Right cardiac atrium (tissue), 5 donors: ENCODE data around the gene SRGAP2C. TPM values are rescaled to one million over a fixed set of nuclear protein-coding genes. Genes with fewer than 3 reads are reported as not detected.
"Not testable (repeated sequence)": the region's sequence is repeated elsewhere in the genome, so short reads cannot be mapped to it uniquely, and the experiment has no call there.

Experiments used
- ATAC-seq, 2 donors: fragments of 200-7000 bp; cut with Tn5 transposase; one replicate each; pipeline versions ENCODE4 v1.8.0 to v1.9.1; 2020; ENCODE audit warnings: moderate library complexity in 2 of 2, mild to moderate bottlenecking in 1 of 2
- DNase-seq, 3 donors: peaks; one replicate each; pipeline ENCODE4 v3.0.0-alpha.2; 2020
- H3K27ac ChIP-seq: one replicate; pipeline ENCODE4 v1.5.1; 2013; ENCODE audit warnings: mild to moderate bottlenecking, low read length, control low read depth, moderate library complexity
- H3K27me3 ChIP-seq: one replicate; pipeline ENCODE4 v1.6.1; 2013; ENCODE audit not compliant: control insufficient read depth, insufficient read depth
- H3K4me1 ChIP-seq: one replicate; pipeline ENCODE4 v1.6.1; 2013; ENCODE audit warnings: low read length; ENCODE audit not compliant: control insufficient read depth, insufficient read depth
- H3K4me3 ChIP-seq: one replicate; pipeline ENCODE4 v1.5.1; 2013; ENCODE audit warnings: low read length, control low read depth
- H3K9me3 ChIP-seq: one replicate; pipeline ENCODE4 v1.6.1; 2013; ENCODE audit warnings: low read length; ENCODE audit not compliant: control insufficient read depth
- WGBS: extraction: QIAGEN DNeasy Blood & Tissue Kit; methylation state at CpG from one replicate; pipeline ENCODE4 v1.1.7; 2013; 5-methylcytosine and 5-hydroxymethylcytosine counted together
- intact Hi-C, 4 donors: fragments of 100-400 bp; cut with DNase I; formaldehyde crosslinking; loops; one replicate each; pipeline versions ENCODE4 v1.11.0 to v1.14.0; 2022 to 2023
- long read RNA-seq, 4 donors: library from polyadenylated mRNA; unstranded; transcript quantifications; one replicate each; pipeline ENCODE4 v2.0.0, GENCODE V29; 2020 to 2021
- polyA plus RNA-seq: library from polyadenylated mRNA; stranded (reverse); fragments of 200-250 nt; gene quantifications from one replicate; pipeline ENCODE4 v1.2.3, GENCODE V29; 2013
- total RNA-seq, 4 donors: library from RNA; stranded (reverse); fragmentation: NEBNext Ultra II Directional; extraction: Animal tissue kit (Norgen Biotek cat#: 25700); gene quantifications; one replicate each; pipeline ENCODE4 v1.2.1, GENCODE V29; 2021
- donor health status: healthy with polysubstance abuse.
- donor health status: DM: no; HTN: yes; CAD: no.
- donor health status: DM: no; HTN: no; CAD: no.
- donor health status: DM: no; HTN: yes; CAD: no; lungs with severe emphysema.
- donor health status: DM: yes; HTN: yes; CAD: no.

SRGAP2C gene
- total RNA-seq (10 to 100 TPM; 19.2 to 28.8 (median 23.9) TPM), polyA plus RNA-seq (6.2 TPM)
- long read RNA-seq, donor 1, full-length matches to known transcripts = 18 of 35 reads
- long read RNA-seq, donor 1, partial matches to known transcripts = 3 of 35 reads
- long read RNA-seq, donor 1, other reads (novel, unspliced or antisense) = 14 of 35 reads
- long read RNA-seq, donor 2, full-length matches to known transcripts = 7 of 15 reads
- long read RNA-seq, donor 2, partial matches to known transcripts = 1 of 15 reads
- long read RNA-seq, donor 2, other reads (novel, unspliced or antisense) = 7 of 15 reads
- long read RNA-seq, donor 3, full-length matches to known transcripts = 24 of 64 reads
- long read RNA-seq, donor 3, partial matches to known transcripts = 12 of 64 reads
- long read RNA-seq, donor 3, other reads (novel, unspliced or antisense) = 28 of 64 reads
- long read RNA-seq, donor 4, full-length matches to known transcripts = 1 of 12 reads
- long read RNA-seq, donor 4, partial matches to known transcripts = 4 of 12 reads
- long read RNA-seq, donor 4, other reads (novel, unspliced or antisense) = 7 of 12 reads

DNA sequence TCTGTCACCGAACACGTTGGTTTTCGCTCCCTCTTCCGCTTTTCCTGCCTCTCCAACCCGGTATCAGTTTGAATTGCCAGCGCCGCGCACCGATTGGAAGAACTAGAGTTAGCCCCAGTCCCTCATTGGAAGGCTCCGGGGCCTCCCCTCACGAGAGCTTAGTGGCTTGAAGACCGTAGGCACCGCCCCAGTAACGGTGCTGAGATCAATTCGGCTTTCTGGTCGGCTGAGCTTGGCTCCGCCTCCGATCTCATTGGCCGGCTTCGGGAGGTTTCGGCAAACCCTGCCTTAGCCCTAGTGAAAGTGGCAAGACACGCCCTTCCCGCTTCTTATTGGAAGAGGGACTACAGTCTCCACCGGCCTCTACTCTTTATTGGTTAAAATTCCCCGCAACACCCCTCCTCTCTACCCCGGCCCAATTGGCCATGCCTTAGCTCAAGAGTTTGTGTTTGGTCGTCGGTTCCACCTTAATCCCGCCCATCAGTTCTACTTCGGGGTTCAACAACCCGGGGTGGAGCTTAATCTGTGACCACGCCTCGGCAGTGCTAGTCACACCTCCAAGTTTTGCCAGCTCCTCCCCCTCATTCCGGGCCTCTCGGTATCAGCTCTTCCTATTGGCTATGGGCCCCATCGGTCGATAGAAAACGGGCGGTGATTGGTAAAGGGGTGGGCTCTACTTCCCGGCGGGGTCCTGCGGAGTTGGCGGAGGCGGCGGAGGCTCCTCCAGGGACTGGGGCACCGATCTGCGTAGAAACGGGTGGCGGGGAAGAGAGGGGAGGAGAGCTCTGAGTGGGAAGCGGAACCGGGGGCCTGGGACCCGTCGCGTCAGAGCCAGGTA lies at the start of gene SRGAP2C, which contains the start of gene FAM72B:
Gene SRGAP2C, plus strand, starts transcription at position 686 of the 838 bp plus-strand sequence. CDS start 2,472 bp downstream, outside the sequence.
Gene FAM72B, minus strand, starts transcription at position 51 of the 838 bp plus-strand sequence. CDS start 851 bp downstream, outside the sequence.
- H3K27ac ChIP-seq = peak within 1 kb of the TSS; percentile 45
- peak; percentile 94 for ATAC-seq

DNA sequence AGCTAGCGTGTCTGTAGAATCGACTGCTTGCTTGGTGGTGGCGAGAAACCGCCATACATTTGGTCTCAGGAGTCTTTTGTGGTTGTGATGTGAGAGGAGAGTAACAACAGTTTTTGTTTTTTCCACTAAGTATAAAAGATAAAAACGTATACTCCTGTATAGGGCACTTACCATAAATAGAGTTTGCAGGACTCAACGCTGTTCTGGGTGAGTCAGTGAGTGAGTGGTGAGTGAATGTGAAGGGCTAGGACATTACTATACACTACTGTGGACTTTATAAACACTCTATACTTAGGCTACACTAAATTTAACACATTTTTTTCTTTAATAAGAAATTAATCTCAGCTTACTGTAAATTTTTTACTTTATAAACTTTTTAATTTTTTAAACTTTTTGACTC lies 44.4 kb upstream of the SRGAP2C start:
- H3K9me3 ChIP-seq, DNase-seq, ATAC-seq, H3K4me1 ChIP-seq, intact Hi-C loops, H3K4me3 ChIP-seq, H3K27ac ChIP-seq, H3K27me3 ChIP-seq: not testable (repeated sequence)
- no CpG with 5 or more reads among the region's 6 CpGs for WGBS

More for the DNA sequence above, at the start of gene SRGAP2C, which contains the start of gene FAM72B:
- H3K9me3 ChIP-seq, H3K27me3 ChIP-seq, H3K4me1 ChIP-seq, intact Hi-C loops: not testable (repeated sequence)
- peak within 1 kb of the TSS; percentile 20 for H3K4me3 ChIP-seq
- under 1% methylated on average over 37 of the region's 54 CpGs for WGBS
- DNase-seq = peak; percentile 91 to 96 (median 96)

- WGBS = 0% methylated on average over 2 of the region's 9 CpGs
- H3K4me3 ChIP-seq, H3K27ac ChIP-seq, H3K4me1 ChIP-seq, DNase-seq, H3K9me3 ChIP-seq, H3K27me3 ChIP-seq, intact Hi-C loops: not testable (repeated sequence)
- peak; percentile 70 to 77 for ATAC-seq
These were observed 36.1 kb upstream of the SRGAP2C start for GRCh38 chr1:121148489-121149190.

- H3K9me3 ChIP-seq, H3K4me3 ChIP-seq, H3K4me1 ChIP-seq, H3K27me3 ChIP-seq, H3K27ac ChIP-seq, intact Hi-C loops, DNase-seq: not testable (repeated sequence)
- peak; percentile 12 to 32 for ATAC-seq
- WGBS = 79% methylated on average over 1 of the region's 1 CpG
These were observed 33.5 kb upstream of the SRGAP2C start for GRCh38 chr1:121151294-121151693.

DNA sequence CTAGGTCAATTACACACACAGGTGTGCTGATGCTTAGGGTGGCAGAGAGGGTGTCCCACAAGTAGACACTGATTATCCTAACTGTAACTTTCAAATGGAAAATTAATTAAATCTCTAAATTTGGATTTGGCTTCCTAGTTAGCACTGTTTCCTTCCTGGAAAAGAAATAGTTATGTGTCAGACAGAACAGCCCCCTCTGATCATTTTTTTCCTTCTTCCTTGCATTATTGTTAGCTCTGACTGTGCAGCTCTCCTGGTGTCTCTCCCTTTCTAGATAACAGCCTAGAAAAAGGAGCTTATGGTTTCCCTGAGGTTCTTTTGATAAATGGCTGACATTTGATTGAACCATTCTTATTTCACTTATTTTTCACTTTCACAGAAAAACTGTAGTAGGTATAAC lies 32.0 kb upstream of the SRGAP2C start:
- not testable (repeated sequence) for H3K9me3 ChIP-seq

GRCh38 chr1:121154811-121155210 lies 30.0 kb upstream of the SRGAP2C start:
- intact Hi-C loops = not testable (repeated sequence)

More for the DNA sequence above, 32.0 kb upstream of the SRGAP2C start:
- H3K4me1 ChIP-seq, ATAC-seq, H3K27me3 ChIP-seq, DNase-seq, H3K27ac ChIP-seq, H3K4me3 ChIP-seq, intact Hi-C loops: not testable (repeated sequence)

GRCh38 chr1:121155671-121156358 lies 29.0 kb upstream of the SRGAP2C start:
- H3K27ac ChIP-seq, H3K27me3 ChIP-seq, H3K4me1 ChIP-seq, intact Hi-C loops, H3K4me3 ChIP-seq, DNase-seq, H3K9me3 ChIP-seq: not testable (repeated sequence)
- ATAC-seq = peak; percentile 54 to 59
- 56% methylated on average over 6 of the region's 6 CpGs for WGBS

More at GRCh38 chr1:121154811-121155210, 30.0 kb upstream of the SRGAP2C start:
- H3K4me1 ChIP-seq, H3K27ac ChIP-seq, DNase-seq, H3K9me3 ChIP-seq, H3K27me3 ChIP-seq, H3K4me3 ChIP-seq: not testable (repeated sequence)
- ATAC-seq = peak; percentile 77
- WGBS = 68% methylated on average over 1 of the region's 2 CpGs

DNA sequence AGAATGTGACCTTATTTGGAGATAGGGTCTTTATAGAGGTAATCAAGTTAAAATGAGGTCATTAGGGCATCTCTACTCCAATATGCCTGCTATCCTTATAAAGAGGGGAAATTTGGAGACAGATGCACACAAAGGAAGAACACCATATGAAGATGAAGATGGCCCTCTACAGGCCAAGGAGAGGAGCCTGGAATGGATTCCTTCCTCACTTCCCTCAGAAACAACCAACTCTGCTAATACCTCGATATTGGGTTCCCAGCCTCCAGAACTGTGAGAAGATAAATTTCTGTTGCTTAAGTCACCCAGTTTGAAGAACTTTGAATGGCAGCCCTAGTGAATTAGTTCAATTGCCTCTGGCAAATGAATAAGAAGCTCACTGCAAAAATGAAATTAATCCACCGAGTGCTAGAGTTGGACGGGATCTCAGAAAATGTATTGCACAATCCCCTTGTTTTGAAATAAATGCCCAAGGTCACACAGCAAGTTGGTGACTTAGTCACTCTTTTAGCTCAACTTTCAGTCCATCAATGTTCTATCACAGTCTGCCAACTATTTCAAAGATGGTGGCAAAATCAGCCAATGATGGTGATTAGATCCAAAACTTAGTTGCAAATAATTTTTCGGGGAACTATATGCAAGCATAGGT lies 27.7 kb upstream of the SRGAP2C start:
- no CpG with 5 or more reads among the region's 4 CpGs for WGBS
- H3K27ac ChIP-seq, intact Hi-C loops, H3K4me1 ChIP-seq, DNase-seq, H3K9me3 ChIP-seq, H3K4me3 ChIP-seq, H3K27me3 ChIP-seq: not testable (repeated sequence)
- ATAC-seq = peak; percentile 49 to 65

DNA sequence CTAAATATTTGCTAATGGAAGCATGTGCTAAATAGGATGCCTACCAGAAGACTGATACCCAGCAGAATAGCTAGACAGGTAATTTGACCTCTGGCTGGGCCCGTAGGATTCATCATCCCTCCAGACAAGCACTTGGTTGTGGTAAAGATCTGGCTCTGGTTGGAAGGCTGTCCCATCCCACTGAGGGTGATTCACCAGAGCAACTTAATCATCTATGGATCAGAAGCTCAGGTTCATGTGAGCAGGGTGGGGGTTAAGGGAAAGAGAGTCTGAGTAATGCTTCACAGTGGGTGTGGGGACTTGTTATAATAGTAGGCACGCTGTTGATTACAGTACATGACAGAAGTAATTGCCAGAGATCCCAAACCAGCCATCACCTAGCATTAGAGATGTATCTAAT lies 27.2 kb upstream of the SRGAP2C start:
- ATAC-seq, H3K27ac ChIP-seq, DNase-seq, intact Hi-C loops, H3K4me3 ChIP-seq, H3K4me1 ChIP-seq, H3K27me3 ChIP-seq, H3K9me3 ChIP-seq: not testable (repeated sequence)
- WGBS = 96% methylated on average over 1 of the region's 2 CpGs
